Endothelial cell of umbilical vein (primary cell): Measurements from ENCODE around the gene GNAQ. TPM values are rescaled to one million over a fixed set of nuclear protein-coding genes. Genes with fewer than 3 reads are reported as not detected.
A peak's percentile ranks its signal among the peaks of the same experiment; 100 is the strongest.
"Not testable (repeated sequence)": the region's sequence is repeated elsewhere in the genome, so short reads cannot be mapped to it uniquely, and the experiment has no call there.

ENCODE experiments used
- BruUV-seq: library from RNA; stranded (reverse); fragments of 400-500 nt; replicated peaks from 2 replicates; lab custom pipeline; 2021; lab: Mats Ljungman, UMichigan
- CTCF ChIA-PET: fragments of 300-600, 350-600 bp; sonication (Branson Sonifier 250); formaldehyde crosslinking; loops from one replicate; lab custom pipeline; 2021; ENCODE audit warnings: antibody characterized with exemption, inconsistent platforms; lab: Charles Lee
- POLR2A ChIA-PET: fragments of 300-600, 350-600 bp; sonication (Branson Sonifier 250); formaldehyde crosslinking; loops from one replicate; lab custom pipeline; 2021; ENCODE audit warnings: antibody characterized with exemption, inconsistent platforms; lab: Charles Lee
- DNase-seq: peaks from one replicate; pipeline ENCODE4 v3.0.0-alpha.2; 2011; ENCODE audit warnings: low read depth, low spot score
- FAIRE-seq: peaks from 2 replicates; lab custom pipeline; 2011; peaks lifted over from hg19 to GRCh38; lab: Jason Lieb, UNC
- H2AFZ ChIP-seq: 2 replicates; pipeline ENCODE4 v1.6.0; 2012; ENCODE audit warnings: low read depth, low read length, control low read depth, inconsistent platforms
- H3K27ac ChIP-seq: 2 replicates; pipeline ENCODE4 v1.5.1; 2011; ENCODE audit warnings: low read depth, mild to moderate bottlenecking, control low read depth, low read length, moderate library complexity; ENCODE audit not compliant: insufficient read depth
- H3K27me3 ChIP-seq, 2 experiments: 2 replicates each; pipeline versions ENCODE4 v1.6.0 to v1.6.1; 2011; ENCODE audit warnings: low read length in 2 of 2, mixed read lengths in 1 of 2; ENCODE audit not compliant: control insufficient read depth in 2 of 2, insufficient read depth in 2 of 2
- H3K36me3 ChIP-seq, 2 experiments: 2 replicates in 1 of 2; 3 replicates in 1 of 2; pipeline ENCODE4 v1.5.1; 2011; ENCODE audit warnings: low read length in 2 of 2, mild to moderate bottlenecking in 1 of 2, moderate library complexity in 1 of 2; ENCODE audit not compliant: control insufficient read depth in 2 of 2, insufficient read depth in 2 of 2; ENCODE audit errors: extremely low read depth in 1 of 2
- H3K4me1 ChIP-seq: 3 replicates; pipeline ENCODE4 v1.5.1; 2011; ENCODE audit warnings: mild to moderate bottlenecking, low read length; ENCODE audit not compliant: control insufficient read depth, insufficient read depth; ENCODE audit errors: extremely low read depth
- H3K4me2 ChIP-seq: 2 replicates; pipeline ENCODE4 v1.6.1; 2011; ENCODE audit warnings: low read length, control low read depth, mixed read lengths; ENCODE audit not compliant: insufficient read depth
- H3K4me3 ChIP-seq, 3 experiments: fragments of 200-600 bp in 1 of 3; sonication (generic), shearing (Covaris generic) in 1 of 3; replicated peaks in 1 of 3; 2 replicates each; pipeline ENCODE4 v1.5.1; 2011 to 2016; ENCODE audit warnings: control low read depth in 3 of 3, low read length in 3 of 3, mild to moderate bottlenecking in 2 of 3, inconsistent platforms in 1 of 3, low read depth in 1 of 3, moderate library complexity in 1 of 3; ENCODE audit not compliant: insufficient read depth in 1 of 3
- H3K79me2 ChIP-seq: 2 replicates; pipeline ENCODE4 v1.6.0; 2012; ENCODE audit warnings: low read length, inconsistent platforms; ENCODE audit not compliant: control insufficient read depth, insufficient read depth
- H3K9ac ChIP-seq: replicated peaks from 2 replicates; pipeline ENCODE3; 2011; ENCODE audit warnings: low read length, control low read depth; ENCODE audit not compliant: insufficient read depth; ENCODE audit errors: extremely low read depth
- H3K9me1 ChIP-seq: replicated peaks from 3 replicates; pipeline ENCODE4 v1.6.0; 2011; ENCODE audit warnings: mild to moderate bottlenecking, low read length; ENCODE audit not compliant: control insufficient read depth, insufficient read depth; ENCODE audit errors: extremely low read depth
- H3K9me3 ChIP-seq: replicated peaks from 2 replicates; pipeline ENCODE4 v1.5.1; 2012; ENCODE audit warnings: low read length, inconsistent platforms; ENCODE audit not compliant: control insufficient read depth, insufficient read depth
- H4K20me1 ChIP-seq: replicated peaks from 2 replicates; pipeline ENCODE3; 2011; ENCODE audit warnings: mild to moderate bottlenecking, low read length; ENCODE audit not compliant: control insufficient read depth, insufficient read depth; ENCODE audit errors: extremely low read depth
- EZH2 ChIP-seq: IDR thresholded peaks from 2 replicates; pipeline ENCODE4 v1.6.1; 2012; ENCODE audit warnings: borderline replicate concordance, low read depth, mild to moderate bottlenecking, moderate library complexity, low read length, inconsistent platforms; ENCODE audit not compliant: severe bottlenecking
- FOS ChIP-seq: IDR thresholded peaks from 2 replicates; pipeline ENCODE4 v1.6.1; 2011; ENCODE audit warnings: mild to moderate bottlenecking, low read length, moderate library complexity, borderline replicate concordance; ENCODE audit not compliant: insufficient read depth
- GATA2 ChIP-seq: IDR thresholded peaks from 2 replicates; pipeline ENCODE4 v1.7.0; 2011; ENCODE audit warnings: low read depth, mild to moderate bottlenecking, moderate library complexity, mixed read lengths, low read length; ENCODE audit not compliant: insufficient read length, insufficient read depth
- JUN ChIP-seq: IDR thresholded peaks from 2 replicates; pipeline ENCODE4 v1.6.1; 2011; ENCODE audit warnings: borderline replicate concordance, low read depth; ENCODE audit not compliant: insufficient read length, insufficient read depth
- MYC ChIP-seq: IDR thresholded peaks from one replicate; pipeline ENCODE4 v1.6.1; 2011; ENCODE audit warnings: mild to moderate bottlenecking, low read depth, low read length
- POLR2A ChIP-seq: IDR thresholded peaks from 2 replicates; pipeline ENCODE4 v1.6.1; 2012; ENCODE audit warnings: low read depth, mild to moderate bottlenecking, control low read depth, low read length
- POLR2AphosphoS5 ChIP-seq: IDR thresholded peaks from 2 replicates; pipeline ENCODE4 v1.6.1; 2012; ENCODE audit warnings: low read depth, mild to moderate bottlenecking, control low read depth, low read length, moderate library complexity; ENCODE audit not compliant: insufficient read depth
- dilution Hi-C: fragments of 300-500 bp; cut with MboI; formaldehyde crosslinking; loops from one replicate; pipeline ENCODE4 v1.15.0; 2019; ENCODE audit warnings: low sequenced_read_pairs; ENCODE audit not compliant: extremely low pct_ligation_motif_present
- intact Hi-C: fragments of 100-400 bp; cut with micrococcal nuclease; formaldehyde crosslinking; loops from one replicate; pipeline ENCODE4 v1.10.0; 2022
- polyA plus RNA-seq, 4 experiments: library from polyadenylated mRNA; depleted of rRNA in 3 of 4; stranded (reverse) in 3 of 4; unstranded in 1 of 4; fragments of >200 nt; gene quantifications; 2 replicates each; pipeline versions ENCODE4 v1.2.1 to v1.2.3, GENCODE V29; 2011 to 2012; ENCODE audit warnings: missing spikeins in 1 of 4
- total RNA-seq: library from RNA; stranded (reverse); gene quantifications from 2 replicates; pipeline ENCODE4 v1.2.3, GENCODE V29; 2021
- TF ChIP-seq, protein P1 (sequence below), 2 donors: IDR thresholded peaks; 1 replicate in 1 of 2; 2 replicates in 1 of 2; pipeline ENCODE4 v1.5.1; 2011; ENCODE audit warnings: low read length in 2 of 2, mild to moderate bottlenecking in 2 of 2, moderate library complexity in 2 of 2, control low read depth in 1 of 2, inconsistent platforms in 1 of 2, low read depth in 1 of 2; ENCODE audit not compliant: insufficient read depth in 1 of 2; ENCODE audit errors: extremely low read depth in 1 of 2
- TF ChIP-seq, protein P2 (sequence below): IDR thresholded peaks from 2 replicates; pipeline ENCODE4 v1.6.1; 2011; ENCODE audit not compliant: insufficient read depth, insufficient read length

Gene GNAQ
- total and polyA plus RNA-seq, 2 donors (not counting 3 experiments of a cell fraction or from before 2014, with no cell fraction given), result 26.1 to 67.3 TPM

DNA sequence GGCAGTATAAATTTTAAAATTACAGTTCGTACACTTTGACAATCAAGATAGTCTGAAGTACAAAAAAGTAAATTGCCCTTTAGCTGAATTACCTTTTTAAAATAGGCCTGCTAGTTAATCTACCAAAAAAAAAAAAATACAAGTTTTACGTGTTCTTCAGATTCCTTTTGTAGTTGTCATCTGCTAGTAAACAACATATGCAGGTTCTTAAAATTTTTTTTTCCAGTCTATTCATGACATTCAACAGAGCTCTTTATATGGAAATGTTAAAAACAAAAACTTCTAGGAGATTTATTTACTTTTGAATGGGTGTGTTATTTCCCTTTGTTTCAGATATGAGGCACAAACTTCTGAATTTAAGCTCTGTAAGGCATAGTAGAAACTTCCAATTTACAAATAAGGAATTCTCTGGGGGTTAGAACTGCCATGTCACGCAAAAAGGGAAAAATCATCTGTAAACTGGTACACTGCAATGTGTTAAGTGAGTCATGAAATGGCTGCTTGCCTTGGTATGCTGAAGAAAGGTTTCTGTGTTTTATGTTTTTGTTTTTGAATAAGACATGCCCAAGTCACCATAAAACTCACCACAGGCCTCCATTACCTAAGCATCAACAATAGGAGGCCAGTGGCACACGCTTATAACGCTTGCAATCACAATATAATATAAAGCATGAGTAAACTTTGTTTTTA is 313.9 kb downstream of the GNAQ start:
- H3K4me3 ChIP-seq, intact Hi-C loops, H3K27me3 ChIP-seq, dilution Hi-C loops, H3K4me2 ChIP-seq, H3K9ac ChIP-seq, H3K27ac ChIP-seq, BruUV-seq, H3K9me1 ChIP-seq, H3K79me2 ChIP-seq, H3K36me3 ChIP-seq, H3K9me3 ChIP-seq, H4K20me1 ChIP-seq, H2AFZ ChIP-seq: not testable (repeated sequence)
- ChIA-PET POLR2A (interaction anchor here (0.7 kb wide), 1 partner anchor 72 kb away, joined by 3 read pairs; no protein-coding TSS in a partner anchor), CTCF (interaction anchor here (0.7 to 2.2 kb wide), 2 partner anchors 12 to 403 kb away, joined by 3 to 5 read pairs; no protein-coding TSS in a partner anchor)
- peak; percentile 6 for TF ChIP-seq FOS
- peak; percentile 54 for DNase-seq
- peak; percentile 72 for FAIRE-seq
- H3K4me1 ChIP-seq, result peaks cover 41% of the 10 kb centered on the region

DNA sequence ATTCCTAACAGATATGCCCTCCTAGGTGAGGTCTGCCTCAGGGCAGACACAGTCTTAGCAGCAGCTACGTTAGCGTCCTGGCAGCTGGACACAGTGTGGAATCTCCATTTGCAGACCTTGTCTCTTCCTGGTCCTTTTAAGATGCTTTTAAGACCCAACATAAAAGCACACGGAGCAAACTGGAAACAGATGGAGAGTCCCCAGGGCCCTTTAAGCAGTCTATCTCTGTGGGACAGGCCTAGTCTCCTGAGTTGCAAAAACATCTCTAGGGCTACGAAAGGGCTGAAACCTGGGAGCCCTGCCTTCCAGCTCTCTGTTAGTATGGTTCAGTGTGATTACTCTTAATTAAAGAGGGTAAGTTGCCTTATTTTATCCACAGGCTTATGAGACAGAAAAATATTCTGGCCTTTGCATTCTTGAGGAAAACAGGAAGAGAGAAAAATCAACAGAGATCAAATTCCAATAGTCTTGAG is 317.5 kb downstream of the GNAQ start:
- ChIA-PET CTCF (interaction anchor here (1.4 to 3.1 kb wide), 2 partner anchors 37 to 134 kb away, joined by 3 to 13 read pairs; no protein-coding TSS in a partner anchor), POLR2A (no interaction called here)
- Histone ChIP-seq H4K20me1 (no peaks in the 10 kb centered on the region), H3K4me1 (peaks cover 59% of the 10 kb centered on the region), H3K9ac (peak overlapping the region; percentile 51), H3K4me3 (no peak overlapping the region), H3K36me3 (no peaks in the 10 kb centered on the region), H3K27ac (peak overlapping the region; percentile 97), H3K4me2 (peak overlapping the region; percentile 27), H3K27me3 (no peaks in the 10 kb centered on the region), H3K79me2 (no peaks in the 10 kb centered on the region), H2AFZ (peak overlapping the region; percentile 21), H3K9me1 (no peaks in the 10 kb centered on the region), H3K9me3 (no peaks in the 10 kb centered on the region)
- no peak for TF ChIP-seq EZH2
- TF ChIP-seq, protein P1, sequence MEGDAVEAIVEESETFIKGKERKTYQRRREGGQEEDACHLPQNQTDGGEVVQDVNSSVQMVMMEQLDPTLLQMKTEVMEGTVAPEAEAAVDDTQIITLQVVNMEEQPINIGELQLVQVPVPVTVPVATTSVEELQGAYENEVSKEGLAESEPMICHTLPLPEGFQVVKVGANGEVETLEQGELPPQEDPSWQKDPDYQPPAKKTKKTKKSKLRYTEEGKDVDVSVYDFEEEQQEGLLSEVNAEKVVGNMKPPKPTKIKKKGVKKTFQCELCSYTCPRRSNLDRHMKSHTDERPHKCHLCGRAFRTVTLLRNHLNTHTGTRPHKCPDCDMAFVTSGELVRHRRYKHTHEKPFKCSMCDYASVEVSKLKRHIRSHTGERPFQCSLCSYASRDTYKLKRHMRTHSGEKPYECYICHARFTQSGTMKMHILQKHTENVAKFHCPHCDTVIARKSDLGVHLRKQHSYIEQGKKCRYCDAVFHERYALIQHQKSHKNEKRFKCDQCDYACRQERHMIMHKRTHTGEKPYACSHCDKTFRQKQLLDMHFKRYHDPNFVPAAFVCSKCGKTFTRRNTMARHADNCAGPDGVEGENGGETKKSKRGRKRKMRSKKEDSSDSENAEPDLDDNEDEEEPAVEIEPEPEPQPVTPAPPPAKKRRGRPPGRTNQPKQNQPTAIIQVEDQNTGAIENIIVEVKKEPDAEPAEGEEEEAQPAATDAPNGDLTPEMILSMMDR (IDR thresholded peaks at IDR 0.05; ENCODE audit: extremely low read depth in 1 of 2, insufficient read depth in 1 of 2, low read depth in 1 of 2, low read length in 2 of 2), result no peak
- TF ChIP-seq, protein P2, sequence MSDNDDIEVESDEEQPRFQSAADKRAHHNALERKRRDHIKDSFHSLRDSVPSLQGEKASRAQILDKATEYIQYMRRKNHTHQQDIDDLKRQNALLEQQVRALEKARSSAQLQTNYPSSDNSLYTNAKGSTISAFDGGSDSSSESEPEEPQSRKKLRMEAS, result no peak
- TF ChIP-seq FOS, result no peak
- no peak for TF ChIP-seq POLR2AphosphoS5
- TF ChIP-seq POLR2A, result no peak
- no peak for TF ChIP-seq JUN
- no peak for TF ChIP-seq MYC
- no peak for TF ChIP-seq GATA2
- FAIRE-seq (peak; percentile 8), DNase-seq (peak; percentile 62)
- BruUV-seq, result TSS peak; percentile 4
- dilution Hi-C loops (no loop called here), intact Hi-C loops (loop anchor here (5.0 kb wide), 2 partner anchors 52 to 308 kb away; no protein-coding TSS in a partner anchor)
